Measurements from ENCODE around the gene ADAMTS9.

The ADAMTS9 gene

GRCh38 chr3:64644483-64644882, 43.3 kb downstream of the ADAMTS9 start:
- Histone ChIP-seq H3K4me1 (ENCODE audit: control insufficient read depth in 2 of 2, insufficient read depth in 2 of 2, low read length in 2 of 2) (peaks cover 5 to 6% of the 10 kb centered on the region in 2 donors), H3K9me3 (ENCODE audit: control insufficient read depth in 2 of 2, low read length in 2 of 2) (no peaks in the 10 kb centered on the region), H3K4me3 (ENCODE audit: low read length in 2 of 2) (no peak overlapping the region), H3K27ac (ENCODE audit: low read depth in 2 of 2, low read length in 2 of 2) (no peak overlapping the region), H3K9ac (ENCODE audit: low read depth in 1 of 2, low read length in 2 of 2) (no peak overlapping the region), H3K27me3 (ENCODE audit: control insufficient read depth in 2 of 2, insufficient read depth in 2 of 2, low read length in 2 of 2) (no peaks in the 10 kb centered on the region), H3K36me3 (ENCODE audit: control insufficient read depth in 2 of 2, insufficient read depth in 2 of 2, low read length in 2 of 2) (peaks cover 0 to 3% of the 10 kb centered on the region in 2 donors)

GRCh38 chr3:64642327-64643151, 45.3 kb downstream of the ADAMTS9 start:
- Histone ChIP-seq H3K27me3 (ENCODE audit: control insufficient read depth in 2 of 2, insufficient read depth in 2 of 2, low read length in 2 of 2) (no peaks in the 10 kb centered on the region), H3K27ac (ENCODE audit: low read depth in 2 of 2, low read length in 2 of 2) (peak overlapping the region; percentile 28 to 69), H3K4me3 (ENCODE audit: low read length in 2 of 2) (peak overlapping the region; percentile 20 to 49), H3K9ac (ENCODE audit: low read depth in 1 of 2, low read length in 2 of 2) (peak overlapping the region in 1 of 2 donors; percentile 9), H3K9me3 (ENCODE audit: control insufficient read depth in 2 of 2, low read length in 2 of 2) (no peaks in the 10 kb centered on the region), H3K36me3 (ENCODE audit: control insufficient read depth in 2 of 2, insufficient read depth in 2 of 2, low read length in 2 of 2) (peaks cover 0 to 3% of the 10 kb centered on the region in 2 donors), H3K4me1 (ENCODE audit: control insufficient read depth in 2 of 2, insufficient read depth in 2 of 2, low read length in 2 of 2) (peaks cover 5 to 6% of the 10 kb centered on the region in 2 donors)

- H3K27me3 ChIP-seq (ENCODE audit: control insufficient read depth in 2 of 2, insufficient read depth in 2 of 2, low read length in 2 of 2) = no peaks in the 10 kb centered on the region
- H3K4me3 ChIP-seq (ENCODE audit: low read length in 2 of 2) = no peak overlapping the region
- H3K9ac ChIP-seq (ENCODE audit: low read depth in 1 of 2, low read length in 2 of 2) = no peak overlapping the region
- no peak overlapping the region for H3K27ac ChIP-seq (ENCODE audit: low read depth in 2 of 2, low read length in 2 of 2)
- H3K4me1 ChIP-seq (ENCODE audit: control insufficient read depth in 2 of 2, insufficient read depth in 2 of 2, low read length in 2 of 2) = peaks cover 5 to 6% of the 10 kb centered on the region in 2 donors
- no peaks in the 10 kb centered on the region for H3K9me3 ChIP-seq (ENCODE audit: control insufficient read depth in 2 of 2, low read length in 2 of 2)
- peaks cover 0 to 3% of the 10 kb centered on the region in 2 donors for H3K36me3 ChIP-seq (ENCODE audit: control insufficient read depth in 2 of 2, insufficient read depth in 2 of 2, low read length in 2 of 2)
Observed at GRCh38 chr3:64638981-64639481, 48.8 kb downstream of the ADAMTS9 start.

- no peaks in the 10 kb centered on the region for H3K27me3 ChIP-seq (ENCODE audit: control insufficient read depth in 2 of 2, insufficient read depth in 2 of 2, low read length in 2 of 2)
- peaks cover 5 to 6% of the 10 kb centered on the region in 2 donors for H3K4me1 ChIP-seq (ENCODE audit: control insufficient read depth in 2 of 2, insufficient read depth in 2 of 2, low read length in 2 of 2)
- H3K9ac ChIP-seq (ENCODE audit: low read depth in 1 of 2, low read length in 2 of 2) = no peak overlapping the region
- no peak overlapping the region for H3K27ac ChIP-seq (ENCODE audit: low read depth in 2 of 2, low read length in 2 of 2)
- H3K9me3 ChIP-seq (ENCODE audit: control insufficient read depth in 2 of 2, low read length in 2 of 2) = no peaks in the 10 kb centered on the region
- no peak overlapping the region for H3K4me3 ChIP-seq (ENCODE audit: low read length in 2 of 2)
- peaks cover 0 to 3% of the 10 kb centered on the region in 2 donors for H3K36me3 ChIP-seq (ENCODE audit: control insufficient read depth in 2 of 2, insufficient read depth in 2 of 2, low read length in 2 of 2)
Observed at GRCh38 chr3:64638511-64638910, 49.3 kb downstream of the ADAMTS9 start.

- Histone ChIP-seq H3K27ac (ENCODE audit: low read depth in 2 of 2, low read length in 2 of 2) (no peak overlapping the region), H3K4me3 (ENCODE audit: low read length in 2 of 2) (no peak overlapping the region), H3K27me3 (ENCODE audit: control insufficient read depth in 2 of 2, insufficient read depth in 2 of 2, low read length in 2 of 2) (no peaks in the 10 kb centered on the region), H3K9ac (ENCODE audit: low read depth in 1 of 2, low read length in 2 of 2) (no peak overlapping the region), H3K4me1 (ENCODE audit: control insufficient read depth in 2 of 2, insufficient read depth in 2 of 2, low read length in 2 of 2) (no peaks in the 10 kb centered on the region), H3K36me3 (ENCODE audit: control insufficient read depth in 2 of 2, insufficient read depth in 2 of 2, low read length in 2 of 2) (peaks cover 0 to 4% of the 10 kb centered on the region in 2 donors), H3K9me3 (ENCODE audit: control insufficient read depth in 2 of 2, low read length in 2 of 2) (no peaks in the 10 kb centered on the region)
Observed at GRCh38 chr3:64634417-64634816, 53.4 kb downstream of the ADAMTS9 start.

- H3K27me3 ChIP-seq (ENCODE audit: control insufficient read depth in 2 of 2, insufficient read depth in 2 of 2, low read length in 2 of 2) = no peaks in the 10 kb centered on the region
- no peak overlapping the region for H3K27ac ChIP-seq (ENCODE audit: low read depth in 2 of 2, low read length in 2 of 2)
- H3K9me3 ChIP-seq (ENCODE audit: control insufficient read depth in 2 of 2, low read length in 2 of 2) = no peaks in the 10 kb centered on the region
- H3K4me3 ChIP-seq (ENCODE audit: low read length in 2 of 2) = no peak overlapping the region
- H3K4me1 ChIP-seq (ENCODE audit: control insufficient read depth in 2 of 2, insufficient read depth in 2 of 2, low read length in 2 of 2) = no peaks in the 10 kb centered on the region
- H3K36me3 ChIP-seq (ENCODE audit: control insufficient read depth in 2 of 2, insufficient read depth in 2 of 2, low read length in 2 of 2) = peaks cover 0 to 4% of the 10 kb centered on the region in 2 donors
- H3K9ac ChIP-seq (ENCODE audit: low read depth in 1 of 2, low read length in 2 of 2) = no peak overlapping the region
Observed at GRCh38 chr3:64631951-64632350, 55.8 kb downstream of the ADAMTS9 start.

- Histone ChIP-seq H3K9ac (ENCODE audit: low read depth in 1 of 2, low read length in 2 of 2) (no peak overlapping the region), H3K4me1 (ENCODE audit: control insufficient read depth in 2 of 2, insufficient read depth in 2 of 2, low read length in 2 of 2) (no peaks in the 10 kb centered on the region), H3K9me3 (ENCODE audit: control insufficient read depth in 2 of 2, low read length in 2 of 2) (no peaks in the 10 kb centered on the region), H3K27ac (ENCODE audit: low read depth in 2 of 2, low read length in 2 of 2) (no peak overlapping the region), H3K27me3 (ENCODE audit: control insufficient read depth in 2 of 2, insufficient read depth in 2 of 2, low read length in 2 of 2) (no peaks in the 10 kb centered on the region), H3K36me3 (ENCODE audit: control insufficient read depth in 2 of 2, insufficient read depth in 2 of 2, low read length in 2 of 2) (no peaks in the 10 kb centered on the region), H3K4me3 (ENCODE audit: low read length in 2 of 2) (no peak overlapping the region)
Observed at GRCh38 chr3:64627471-64628321, 60.1 kb downstream of the ADAMTS9 start.

- H3K4me1 ChIP-seq (ENCODE audit: control insufficient read depth in 2 of 2, insufficient read depth in 2 of 2, low read length in 2 of 2) = no peaks in the 10 kb centered on the region
- H3K4me3 ChIP-seq (ENCODE audit: low read length in 2 of 2) = no peak overlapping the region
- H3K9me3 ChIP-seq (ENCODE audit: control insufficient read depth in 2 of 2, low read length in 2 of 2) = no peaks in the 10 kb centered on the region
- no peak overlapping the region for H3K27ac ChIP-seq (ENCODE audit: low read depth in 2 of 2, low read length in 2 of 2)
- H3K36me3 ChIP-seq (ENCODE audit: control insufficient read depth in 2 of 2, insufficient read depth in 2 of 2, low read length in 2 of 2) = no peaks in the 10 kb centered on the region
- no peaks in the 10 kb centered on the region for H3K27me3 ChIP-seq (ENCODE audit: control insufficient read depth in 2 of 2, insufficient read depth in 2 of 2, low read length in 2 of 2)
- no peak overlapping the region for H3K9ac ChIP-seq (ENCODE audit: low read depth in 1 of 2, low read length in 2 of 2)
Observed at GRCh38 chr3:64627042-64627441, 60.8 kb downstream of the ADAMTS9 start.

GRCh38 chr3:64625381-64625780, 62.4 kb downstream of the ADAMTS9 start:
- Histone ChIP-seq H3K9ac (ENCODE audit: low read depth in 1 of 2, low read length in 2 of 2) (no peak overlapping the region), H3K36me3 (ENCODE audit: control insufficient read depth in 2 of 2, insufficient read depth in 2 of 2, low read length in 2 of 2) (no peaks in the 10 kb centered on the region), H3K4me1 (ENCODE audit: control insufficient read depth in 2 of 2, insufficient read depth in 2 of 2, low read length in 2 of 2) (no peaks in the 10 kb centered on the region), H3K9me3 (ENCODE audit: control insufficient read depth in 2 of 2, low read length in 2 of 2) (no peaks in the 10 kb centered on the region), H3K27me3 (ENCODE audit: control insufficient read depth in 2 of 2, insufficient read depth in 2 of 2, low read length in 2 of 2) (no peaks in the 10 kb centered on the region), H3K27ac (ENCODE audit: low read depth in 2 of 2, low read length in 2 of 2) (no peak overlapping the region), H3K4me3 (ENCODE audit: low read length in 2 of 2) (no peak overlapping the region)

- Histone ChIP-seq H3K27ac (ENCODE audit: low read depth in 2 of 2, low read length in 2 of 2) (no peak overlapping the region), H3K9ac (ENCODE audit: low read depth in 1 of 2, low read length in 2 of 2) (no peak overlapping the region), H3K9me3 (ENCODE audit: control insufficient read depth in 2 of 2, low read length in 2 of 2) (no peaks in the 10 kb centered on the region), H3K4me1 (ENCODE audit: control insufficient read depth in 2 of 2, insufficient read depth in 2 of 2, low read length in 2 of 2) (no peaks in the 10 kb centered on the region), H3K4me3 (ENCODE audit: low read length in 2 of 2) (no peak overlapping the region), H3K36me3 (ENCODE audit: control insufficient read depth in 2 of 2, insufficient read depth in 2 of 2, low read length in 2 of 2) (no peaks in the 10 kb centered on the region), H3K27me3 (ENCODE audit: control insufficient read depth in 2 of 2, insufficient read depth in 2 of 2, low read length in 2 of 2) (no peaks in the 10 kb centered on the region)
Observed at GRCh38 chr3:64623125-64623524, 64.7 kb downstream of the ADAMTS9 start.

Measured in mucosa of rectum (tissue), 2 donors.